Neural progenitor cell (in vitro differentiated cells): Measurements from ENCODE around the gene SRRM5.

Experiments used
- EZH2phosphoT487 ChIP-seq: fragments of 200-600 bp; sonication (generic); IDR thresholded peaks from 2 replicates; pipeline ENCODE4 v1.6.1; 2017; ENCODE audit warnings: antibody characterized with exemption
- TF ChIP-seq, protein P1 (sequence below): fragments of 200-600 bp; sonication (generic); IDR thresholded peaks from 2 replicates; pipeline ENCODE4 v1.5.1; 2017; ENCODE audit warnings: antibody characterized with exemption, mild to moderate bottlenecking

DNA sequence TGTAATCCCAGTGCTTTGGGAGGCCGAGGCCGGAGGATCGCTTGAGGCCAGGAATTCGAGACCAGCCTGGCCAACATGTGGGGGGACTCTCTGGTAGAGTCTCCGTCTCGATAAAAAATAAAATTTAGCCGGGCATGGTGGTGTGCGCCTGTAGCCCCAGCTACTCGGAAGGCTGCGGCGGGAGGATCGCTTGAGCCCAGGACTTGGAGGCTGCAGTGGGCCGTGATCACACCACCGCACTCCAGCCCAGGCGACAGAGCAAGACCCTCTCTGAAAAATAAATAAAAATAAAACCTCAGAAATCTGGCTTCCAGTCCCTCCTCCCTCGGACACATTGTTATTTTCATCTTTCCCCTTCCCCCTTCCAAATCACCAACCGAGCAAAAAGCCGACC, 16.3 kb upstream of the SRRM5 start:
- TF ChIP-seq, protein P1, sequence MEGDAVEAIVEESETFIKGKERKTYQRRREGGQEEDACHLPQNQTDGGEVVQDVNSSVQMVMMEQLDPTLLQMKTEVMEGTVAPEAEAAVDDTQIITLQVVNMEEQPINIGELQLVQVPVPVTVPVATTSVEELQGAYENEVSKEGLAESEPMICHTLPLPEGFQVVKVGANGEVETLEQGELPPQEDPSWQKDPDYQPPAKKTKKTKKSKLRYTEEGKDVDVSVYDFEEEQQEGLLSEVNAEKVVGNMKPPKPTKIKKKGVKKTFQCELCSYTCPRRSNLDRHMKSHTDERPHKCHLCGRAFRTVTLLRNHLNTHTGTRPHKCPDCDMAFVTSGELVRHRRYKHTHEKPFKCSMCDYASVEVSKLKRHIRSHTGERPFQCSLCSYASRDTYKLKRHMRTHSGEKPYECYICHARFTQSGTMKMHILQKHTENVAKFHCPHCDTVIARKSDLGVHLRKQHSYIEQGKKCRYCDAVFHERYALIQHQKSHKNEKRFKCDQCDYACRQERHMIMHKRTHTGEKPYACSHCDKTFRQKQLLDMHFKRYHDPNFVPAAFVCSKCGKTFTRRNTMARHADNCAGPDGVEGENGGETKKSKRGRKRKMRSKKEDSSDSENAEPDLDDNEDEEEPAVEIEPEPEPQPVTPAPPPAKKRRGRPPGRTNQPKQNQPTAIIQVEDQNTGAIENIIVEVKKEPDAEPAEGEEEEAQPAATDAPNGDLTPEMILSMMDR = no peak
- TF ChIP-seq EZH2phosphoT487 = no peak
